ENCODE results near the gene TCAIM. TPM values are rescaled to one million over a fixed set of nuclear protein-coding genes. Genes with fewer than 3 reads are reported as not detected.

The TCAIM gene
- total RNA-seq, 1 experiment from 2014 or later, result 19.5 TPM

GRCh38 chr3:44442596-44443309, 104.2 kb downstream of the TCAIM start:
- H3K4me1 ChIP-seq (ENCODE audit: control insufficient read depth, insufficient read depth, low read length), result no peaks in the 10 kb centered on the region
- TF ChIP-seq REST (IDR thresholded peaks at IDR 0.05; ENCODE audit: insufficient read depth in 1 of 2, low read depth in 2 of 2, low read length in 1 of 2) (no peak), CTCF (IDR thresholded peaks at IDR 0.05) (no peak), SIN3A (IDR thresholded peaks at IDR 0.05; ENCODE audit: borderline replicate concordance, insufficient read depth, low read depth, low read length) (no peak), POLR2AphosphoS5 (IDR thresholded peaks at IDR 0.05; ENCODE audit: low read depth, low read length) (no peak), TCF7L2 (IDR thresholded peaks at IDR 0.05; ENCODE audit: low read depth, low read length) (no peak)
- peaks cover 12% of the 10 kb centered on the region; the same call in 1 of the 2 replicates for H3K9me3 ChIP-seq (ENCODE audit: control insufficient read depth, insufficient read depth, low read depth, low read length)
- no peak overlapping the region for H3K4me3 ChIP-seq (ENCODE audit: low read depth in 2 of 2, low read length in 2 of 2)
- no TSS peak for BruUV-seq (replicated peaks)
- H3K27ac ChIP-seq (ENCODE audit: low read length), result no peak overlapping the region
- H3K36me3 ChIP-seq (ENCODE audit: control insufficient read depth, insufficient read depth, low read length), result no peaks in the 10 kb centered on the region
- in situ Hi-C loops (cut with HindIII; ENCODE audit: low pct_unique_long_range_greater_than_20kb, low sequenced_read_pairs), result no loop called here
- POLR2A ChIA-PET, result no interaction called here
- CTCF ChIA-PET, result no interaction called here
- no peak for DNase-seq (ENCODE audit: low read depth, low spot score)
- H3K27me3 ChIP-seq (ENCODE audit: control insufficient read depth, insufficient read depth, low read length), result no peaks in the 10 kb centered on the region
- intact Hi-C loops (cut with micrococcal nuclease; ENCODE audit: unreplicated experiment), result no loop called here
- ATAC-seq, result no peak

GRCh38 chr3:44444437-44444836, 105.9 kb downstream of the TCAIM start:
- ATAC-seq, result no peak
- no TSS peak for BruUV-seq (replicated peaks)
- H3K36me3 ChIP-seq (ENCODE audit: control insufficient read depth, insufficient read depth, low read length), result peaks cover 6% of the 10 kb centered on the region
- CTCF ChIA-PET, result no interaction called here
- TF ChIP-seq TCF7L2 (IDR thresholded peaks at IDR 0.05; ENCODE audit: low read depth, low read length) (no peak), REST (IDR thresholded peaks at IDR 0.05; ENCODE audit: insufficient read depth in 1 of 2, low read depth in 2 of 2, low read length in 1 of 2) (no peak), POLR2AphosphoS5 (IDR thresholded peaks at IDR 0.05; ENCODE audit: low read depth, low read length) (no peak), CTCF (IDR thresholded peaks at IDR 0.05) (no peak), SIN3A (IDR thresholded peaks at IDR 0.05; ENCODE audit: borderline replicate concordance, insufficient read depth, low read depth, low read length) (no peak)
- H3K4me1 ChIP-seq (ENCODE audit: control insufficient read depth, insufficient read depth, low read length), result no peaks in the 10 kb centered on the region
- H3K4me3 ChIP-seq (ENCODE audit: low read depth in 2 of 2, low read length in 2 of 2), result no peak overlapping the region
- in situ Hi-C loops (cut with HindIII; ENCODE audit: low pct_unique_long_range_greater_than_20kb, low sequenced_read_pairs) (no loop called here), intact Hi-C loops (cut with micrococcal nuclease; ENCODE audit: unreplicated experiment) (no loop called here)
- POLR2A ChIA-PET, result no interaction called here
- DNase-seq (ENCODE audit: low read depth, low spot score), result no peak
- no peak overlapping the region for H3K27ac ChIP-seq (ENCODE audit: low read length)
- no peaks in the 10 kb centered on the region for H3K27me3 ChIP-seq (ENCODE audit: control insufficient read depth, insufficient read depth, low read length)
- H3K9me3 ChIP-seq (ENCODE audit: control insufficient read depth, insufficient read depth, low read depth, low read length), result peaks cover 21% of the 10 kb centered on the region; the same call in 1 of the 2 replicates
